PFSK-1 (cell line): Measurements from ENCODE around the gene CSPG5.

Experiments used
- POLR2AphosphoS5 ChIP-seq: IDR thresholded peaks from 2 replicates; pipeline ENCODE4 v1.6.1; 2012; ENCODE audit warnings: low read depth, mild to moderate bottlenecking, control low read depth, low read length, moderate library complexity
- SIN3A ChIP-seq: IDR thresholded peaks from 2 replicates; pipeline ENCODE4 v1.6.1; 2012; ENCODE audit warnings: mild to moderate bottlenecking, low read length, moderate library complexity, borderline replicate concordance; ENCODE audit not compliant: insufficient read depth
- TAF1 ChIP-seq: IDR thresholded peaks from 2 replicates; pipeline ENCODE4 v1.6.1; 2012; ENCODE audit warnings: low read length, control low read depth, borderline replicate concordance; ENCODE audit not compliant: insufficient read depth

GRCh38 chr3:47556351-47556750 is 22.3 kb downstream of the CSPG5 start:
- no peak for TF ChIP-seq SIN3A
- no peak for TF ChIP-seq POLR2AphosphoS5
- TF ChIP-seq TAF1 = no peak
